ENCODE results near the gene ENPP1.
A peak's percentile ranks its signal among the peaks of the same experiment; 100 is the strongest.

ENPP1 gene

DNA sequence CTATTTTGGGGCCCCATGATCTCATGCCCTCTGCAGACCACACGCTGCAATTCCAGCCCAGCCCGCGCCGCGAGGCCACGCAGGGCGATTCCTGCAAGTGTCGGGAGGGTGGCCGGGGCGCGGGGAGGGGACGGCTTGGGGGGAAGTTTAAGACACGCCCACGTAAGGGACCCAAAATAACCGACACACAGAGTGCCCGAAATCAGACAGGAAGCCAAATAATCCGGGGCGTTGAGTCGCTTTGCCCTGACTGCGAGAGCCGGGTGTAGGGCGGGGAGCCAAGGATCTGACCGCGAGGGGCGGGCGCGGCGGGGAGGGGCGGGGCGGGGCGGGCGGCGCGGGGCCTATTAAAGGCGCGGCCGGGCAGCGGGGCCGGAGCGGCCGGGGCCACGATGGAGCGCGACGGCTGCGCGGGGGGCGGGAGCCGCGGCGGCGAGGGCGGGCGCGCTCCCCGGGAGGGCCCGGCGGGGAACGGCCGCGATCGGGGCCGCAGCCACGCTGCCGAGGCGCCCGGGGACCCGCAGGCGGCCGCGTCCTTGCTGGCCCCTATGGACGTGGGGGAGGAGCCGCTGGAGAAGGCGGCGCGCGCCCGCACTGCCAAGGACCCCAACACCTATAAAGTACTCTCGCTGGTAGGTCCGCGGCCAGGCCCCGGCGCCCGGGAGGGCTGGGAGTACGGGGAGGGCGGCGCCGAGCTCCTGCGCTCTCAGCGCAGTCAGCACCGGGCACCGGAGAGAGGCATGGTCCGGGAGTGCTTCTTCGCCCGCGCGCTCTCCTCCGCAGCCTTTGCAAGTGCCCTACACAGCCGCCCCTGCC, at the start of gene ENPP1:
Gene ENPP1, plus strand, starts transcription at position 377 of the 816 bp plus-strand sequence. Its CDS starts 16 bp downstream, at position 393.
- peak; percentile 88 for DNase-seq

- DNase-seq, result no peak
Observed at GRCh38 chr6:131758920-131759319, 48.9 kb upstream of the ENPP1 start.

DNA sequence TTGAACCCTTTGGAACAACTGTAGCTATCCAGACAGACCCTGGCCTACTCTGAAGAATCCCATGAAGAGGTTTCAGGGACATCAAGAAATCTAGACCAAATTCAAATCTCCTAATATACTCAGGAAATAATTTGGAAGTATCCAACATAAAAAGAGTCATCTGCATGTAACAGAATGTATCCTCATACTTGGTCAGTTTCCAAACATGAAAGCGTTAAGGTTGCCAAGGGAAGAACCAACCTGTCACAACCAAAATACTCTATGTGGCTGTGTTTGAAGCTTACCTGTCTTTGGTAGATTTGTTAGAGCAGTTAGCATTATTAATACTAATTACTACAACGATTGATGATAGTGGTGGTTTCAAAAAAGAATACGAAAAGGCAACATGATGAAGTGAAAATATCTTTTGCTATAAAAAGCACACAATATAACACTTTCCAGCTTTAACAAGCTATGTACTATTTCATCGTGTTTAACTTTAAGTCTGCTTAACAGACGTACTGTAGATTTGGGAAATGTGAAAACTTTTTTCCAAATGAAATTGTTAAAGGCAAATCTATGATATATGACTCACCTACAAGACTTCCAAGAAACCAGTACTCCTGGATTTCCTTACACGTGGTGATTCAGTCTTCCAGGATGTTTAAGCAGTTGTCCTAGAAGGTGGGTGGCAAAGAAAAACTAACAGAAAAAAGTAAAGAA, 46.6 kb upstream of the ENPP1 start:
- no peak for DNase-seq

DNA sequence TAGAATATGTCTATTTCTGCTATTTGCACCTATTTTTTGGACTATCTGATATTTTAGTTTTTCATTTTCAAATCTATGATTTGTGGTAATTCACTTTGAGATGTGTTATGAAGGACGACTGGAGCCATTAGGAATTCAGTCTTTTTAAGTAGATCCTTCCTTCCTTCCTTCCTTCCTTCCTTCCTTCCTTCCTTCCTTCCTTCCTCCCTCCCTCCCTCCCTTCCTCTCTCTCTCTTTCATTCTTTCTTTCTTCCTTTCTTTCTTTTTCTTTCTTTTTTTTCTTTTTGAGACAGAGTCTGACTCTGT, 46.1 kb upstream of the ENPP1 start:
- no peak for DNase-seq

DNA sequence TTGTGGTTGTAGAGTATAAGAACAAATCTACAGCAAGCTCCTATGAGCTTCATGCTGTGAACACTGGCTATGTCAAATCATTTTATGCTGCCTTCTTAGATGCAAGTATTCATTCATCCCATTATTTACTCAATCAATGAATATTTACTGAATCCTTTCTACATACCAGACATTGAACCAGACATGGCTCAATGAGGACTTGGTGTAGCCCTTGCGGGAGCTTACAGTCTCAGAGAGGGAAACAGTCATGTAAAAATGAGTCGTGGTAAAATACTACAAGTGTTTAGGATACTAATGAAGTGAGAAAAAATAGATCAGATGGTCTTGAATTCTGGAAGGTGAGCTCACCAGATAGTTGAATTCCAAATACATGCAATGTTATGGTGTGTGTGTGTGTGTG, 44.8 kb upstream of the ENPP1 start:
- no peak for DNase-seq

DNA sequence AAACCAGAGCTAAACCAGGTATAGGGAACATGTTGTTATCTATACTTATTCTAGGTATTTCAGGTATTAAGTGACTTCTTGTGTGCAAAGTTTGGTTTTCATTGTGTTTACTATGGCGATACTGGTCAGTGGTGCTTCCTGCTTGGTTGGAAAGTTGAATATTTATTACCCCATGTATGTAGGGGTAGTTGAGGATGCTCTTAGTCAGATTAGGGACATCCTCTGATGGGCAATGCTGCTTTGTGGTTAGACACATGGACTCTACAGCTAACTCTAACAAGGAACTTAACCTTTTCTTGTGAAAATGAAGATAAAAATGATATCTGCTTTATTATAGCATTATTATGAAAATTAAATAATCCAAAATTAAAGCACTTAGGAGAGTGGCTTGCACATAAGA, 44.1 kb upstream of the ENPP1 start:
- no peak for DNase-seq

- DNase-seq, result no peak
Observed at GRCh38 chr6:131764350-131764749, 43.5 kb upstream of the ENPP1 start.

GRCh38 chr6:131765081-131765803, 42.6 kb upstream of the ENPP1 start:
- DNase-seq, result no peak

DNA sequence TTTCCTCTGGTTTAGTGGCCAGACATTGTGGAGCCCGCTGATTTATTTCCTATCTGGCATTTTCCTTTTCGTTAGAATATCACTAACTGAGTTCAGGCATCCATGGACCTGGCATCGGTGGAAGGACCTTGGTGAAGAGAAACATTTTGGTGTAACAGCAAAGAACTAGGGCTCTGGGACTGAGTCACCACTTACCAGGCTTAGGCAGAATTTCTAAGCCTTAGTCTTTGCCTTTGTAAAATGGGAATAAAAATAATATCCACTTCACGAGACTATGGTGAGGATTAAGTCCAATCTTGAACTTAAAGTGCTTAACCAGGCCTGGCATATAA, 42.0 kb upstream of the ENPP1 start:
- no peak for DNase-seq

GRCh38 chr6:131766631-131767030, 41.2 kb upstream of the ENPP1 start:
- no peak for DNase-seq

- no peak for DNase-seq
Observed at GRCh38 chr6:131768964-131769363, 38.9 kb upstream of the ENPP1 start.

DNA sequence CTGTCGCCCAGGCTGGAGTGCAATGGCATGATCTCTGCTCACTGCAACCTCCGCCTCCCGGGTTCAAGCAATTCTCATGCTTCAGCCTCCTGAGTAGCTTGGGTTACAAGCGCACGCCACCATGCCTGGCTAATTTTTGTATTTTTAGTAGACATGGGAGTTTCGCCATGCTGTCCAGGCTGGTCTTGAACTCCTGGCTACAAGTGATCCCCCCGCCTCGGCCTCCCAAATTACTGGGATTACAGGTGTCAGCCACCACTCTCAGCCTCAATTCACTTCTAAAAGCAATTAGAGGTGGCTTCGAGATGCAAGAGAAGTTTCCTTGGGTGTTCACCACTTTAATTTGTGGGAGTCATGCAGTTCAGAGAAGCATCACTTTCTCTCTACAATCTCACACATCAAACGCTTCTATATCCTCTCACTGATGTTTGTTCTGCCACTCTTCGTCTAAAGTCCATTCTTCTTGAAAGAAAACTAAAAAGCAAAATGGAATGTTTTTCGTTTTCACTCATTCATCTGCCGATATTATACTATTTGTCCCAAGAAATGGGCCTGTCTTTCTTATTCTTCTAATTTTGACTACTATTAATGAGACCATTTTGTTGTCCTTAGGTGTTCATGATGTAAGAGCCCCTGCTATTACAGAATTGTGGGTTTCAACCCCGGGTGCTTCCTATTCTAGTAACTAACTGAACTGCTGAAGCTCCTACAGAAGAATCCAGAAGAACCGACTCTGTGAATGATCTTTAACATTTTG, 38.3 kb upstream of the ENPP1 start:
- no peak for DNase-seq

- no peak for DNase-seq
Observed at GRCh38 chr6:131770776-131771175, 37.0 kb upstream of the ENPP1 start.

GRCh38 chr6:131773284-131773950, 34.4 kb upstream of the ENPP1 start:
- peak; percentile 4 for DNase-seq

DNA sequence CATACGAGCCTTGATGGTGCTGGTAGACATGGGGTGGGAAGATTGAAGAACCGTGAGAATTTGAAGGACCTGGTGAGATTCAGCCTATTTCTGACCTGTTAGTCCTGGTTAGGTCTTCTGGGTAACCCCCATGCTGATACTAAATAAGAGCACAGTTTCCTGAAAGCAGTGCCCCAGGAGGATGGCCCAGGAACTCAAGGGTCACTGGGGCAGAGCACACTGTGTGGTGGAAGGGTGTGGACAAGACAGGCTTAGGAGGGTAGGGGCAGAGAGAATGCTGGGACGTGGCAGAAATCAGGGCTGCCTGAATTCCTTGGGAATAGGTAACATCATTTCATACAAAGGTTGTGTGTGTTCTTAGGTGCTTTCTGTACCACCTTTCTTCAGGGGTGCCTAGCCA, 31.9 kb upstream of the ENPP1 start:
- no peak for DNase-seq

DNA sequence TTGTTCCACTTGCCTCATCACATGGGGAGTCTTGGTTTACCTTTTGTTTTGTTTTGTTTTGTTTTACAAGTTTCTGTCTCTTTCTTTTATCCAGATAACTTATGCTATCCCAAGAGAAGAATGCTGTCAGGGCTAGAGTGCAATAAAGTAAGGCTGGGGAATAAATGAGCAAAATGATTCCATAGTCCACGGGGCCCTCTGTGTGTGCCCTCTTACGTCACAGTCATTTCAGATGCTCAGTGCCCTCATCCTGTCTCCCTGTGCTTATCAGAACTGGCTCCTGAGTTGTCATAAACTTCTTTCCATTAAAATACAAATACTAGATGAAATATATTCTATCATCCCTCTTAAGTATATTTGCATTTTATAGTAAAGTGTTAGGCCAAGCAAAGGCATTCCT, 30.8 kb upstream of the ENPP1 start:
- DNase-seq, result no peak

GRCh38 chr6:131778169-131778568, 29.7 kb upstream of the ENPP1 start:
- no peak for DNase-seq

DNA sequence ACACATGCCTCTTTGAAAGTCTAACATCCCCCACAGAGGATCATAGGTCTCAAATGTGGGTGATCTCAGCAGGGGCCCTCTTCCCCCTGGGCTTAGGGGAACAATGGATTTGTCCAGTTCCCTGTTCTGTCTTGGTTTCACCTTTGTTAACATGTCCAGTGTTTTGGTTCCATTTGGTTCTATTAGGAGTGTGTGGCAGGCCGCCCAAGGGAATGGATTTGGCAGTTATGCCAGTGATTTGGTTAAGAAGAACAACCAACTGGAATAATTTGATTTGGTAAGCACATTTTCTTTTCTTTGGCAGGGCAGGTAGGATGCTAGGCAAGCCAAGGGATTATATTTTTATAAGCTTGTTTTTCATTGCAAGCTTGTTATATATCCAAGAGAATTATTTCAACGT, 28.5 kb upstream of the ENPP1 start:
- no peak for DNase-seq

- no peak for DNase-seq
Observed at GRCh38 chr6:131780600-131780999, 27.2 kb upstream of the ENPP1 start.

DNA sequence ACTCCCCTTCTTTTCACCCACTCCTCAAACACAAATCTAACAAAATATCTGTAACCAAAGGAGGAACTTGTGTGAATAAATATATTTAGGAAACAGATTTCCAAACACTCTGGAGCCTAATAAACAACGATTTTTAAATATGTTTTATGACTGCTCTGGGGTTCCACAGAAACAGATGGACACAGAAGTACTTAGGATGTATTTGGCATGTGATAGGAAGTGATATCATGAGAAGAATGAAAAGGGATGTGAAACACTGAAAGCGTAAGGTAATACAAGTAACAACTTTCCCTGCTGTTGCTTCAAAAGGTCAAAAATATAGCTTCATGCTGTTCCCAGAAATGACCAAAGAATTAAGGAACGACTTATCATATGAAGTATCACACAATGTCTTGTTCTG, 26.1 kb upstream of the ENPP1 start:
- DNase-seq, result no peak

- DNase-seq, result no peak
Observed at GRCh38 chr6:131782764-131783163, 25.1 kb upstream of the ENPP1 start.

- no peak for DNase-seq
Observed at GRCh38 chr6:131784561-131784960, 23.3 kb upstream of the ENPP1 start.

- DNase-seq, result no peak
Observed at GRCh38 chr6:131787079-131787478, 20.7 kb upstream of the ENPP1 start.

All from eye (tissue), 1 donor.